ENCODE data around the gene NELL1.

NELL1 gene

GRCh38 chr11:20647976-20648565 lies 21.3 kb upstream of the NELL1 start:
- no peak overlapping the region for H3K4me3 ChIP-seq (ENCODE audit: low read length)
- TF ChIP-seq ZNF274 (IDR thresholded peaks at IDR 0.05; ENCODE audit: low read depth, low read length): no peak

- H3K4me3 ChIP-seq (ENCODE audit: low read length): no peak overlapping the region
- TF ChIP-seq ZNF274 (IDR thresholded peaks at IDR 0.05; ENCODE audit: low read depth, low read length): no peak
Measured at GRCh38 chr11:20652150-20652806, 17.1 kb upstream of the NELL1 start.

DNA sequence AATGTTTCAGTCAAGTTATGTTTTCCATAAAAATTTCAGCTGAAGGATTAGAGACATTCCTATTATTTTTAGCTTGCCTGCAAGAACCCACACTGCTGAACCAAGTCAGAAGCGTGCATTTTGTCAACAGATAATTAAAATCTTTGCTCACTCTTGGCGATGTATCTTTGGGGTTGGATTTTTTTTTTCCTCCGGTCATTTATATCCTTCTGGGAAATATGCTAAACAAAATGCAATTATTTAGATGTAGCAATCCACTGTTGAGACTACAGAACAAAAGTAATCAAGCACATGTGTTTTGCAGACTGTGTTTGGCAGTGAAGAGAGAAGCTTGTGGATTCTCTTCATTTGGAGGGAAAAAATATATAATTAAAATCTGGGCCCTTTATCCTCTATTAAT lies 15.3 kb upstream of the NELL1 start:
- H3K4me3 ChIP-seq (ENCODE audit: low read length): no peak overlapping the region
- TF ChIP-seq ZNF274 (IDR thresholded peaks at IDR 0.05; ENCODE audit: low read depth, low read length): no peak

- no peak overlapping the region for H3K4me3 ChIP-seq (ENCODE audit: low read length)
- TF ChIP-seq ZNF274 (IDR thresholded peaks at IDR 0.05; ENCODE audit: low read depth, low read length): no peak
Measured at GRCh38 chr11:20656901-20657300, 12.5 kb upstream of the NELL1 start.

- no peak overlapping the region for H3K4me3 ChIP-seq (ENCODE audit: low read length)
- TF ChIP-seq ZNF274 (IDR thresholded peaks at IDR 0.05; ENCODE audit: low read depth, low read length): no peak
Measured at GRCh38 chr11:20658135-20658534, 11.3 kb upstream of the NELL1 start.

DNA sequence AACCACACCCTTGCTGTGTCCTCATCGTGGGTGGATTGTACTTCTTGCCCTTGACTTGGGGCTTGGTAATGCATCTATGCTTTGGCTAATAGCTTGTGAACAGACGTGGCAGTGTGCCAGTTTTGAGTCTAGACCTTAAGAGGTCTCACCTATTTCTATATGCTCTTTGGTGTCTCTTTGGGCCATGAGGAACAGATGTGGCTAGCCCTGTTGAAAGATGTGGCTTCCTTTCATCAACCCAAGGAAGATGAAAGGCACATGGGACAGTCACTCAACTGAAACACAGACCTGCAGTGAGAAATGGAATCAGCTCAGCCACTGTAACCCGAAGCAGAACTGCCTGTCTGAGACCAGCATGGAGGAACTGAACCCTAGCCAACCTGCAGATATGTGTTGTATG lies 7.9 kb upstream of the NELL1 start:
- H3K4me3 ChIP-seq (ENCODE audit: low read length): no peak overlapping the region
- no peak for TF ChIP-seq ZNF274 (IDR thresholded peaks at IDR 0.05; ENCODE audit: low read depth, low read length)

- no peak for TF ChIP-seq ZNF274 (IDR thresholded peaks at IDR 0.05; ENCODE audit: low read depth, low read length)
- no peak overlapping the region for H3K4me3 ChIP-seq (ENCODE audit: low read length)
Measured at GRCh38 chr11:20661850-20662249, 7.5 kb upstream of the NELL1 start.

GRCh38 chr11:20668131-20668809 lies 1.1 kb upstream of the NELL1 start:
- no peak overlapping the region for H3K4me3 ChIP-seq (ENCODE audit: low read length)
- no peak for TF ChIP-seq ZNF274 (IDR thresholded peaks at IDR 0.05; ENCODE audit: low read depth, low read length)

GRCh38 chr11:20669820-20670684 lies 666 bp downstream of the NELL1 start:
- H3K4me3 ChIP-seq (ENCODE audit: low read length): no peak overlapping the region
- no peak for TF ChIP-seq ZNF274 (IDR thresholded peaks at IDR 0.05; ENCODE audit: low read depth, low read length)

DNA sequence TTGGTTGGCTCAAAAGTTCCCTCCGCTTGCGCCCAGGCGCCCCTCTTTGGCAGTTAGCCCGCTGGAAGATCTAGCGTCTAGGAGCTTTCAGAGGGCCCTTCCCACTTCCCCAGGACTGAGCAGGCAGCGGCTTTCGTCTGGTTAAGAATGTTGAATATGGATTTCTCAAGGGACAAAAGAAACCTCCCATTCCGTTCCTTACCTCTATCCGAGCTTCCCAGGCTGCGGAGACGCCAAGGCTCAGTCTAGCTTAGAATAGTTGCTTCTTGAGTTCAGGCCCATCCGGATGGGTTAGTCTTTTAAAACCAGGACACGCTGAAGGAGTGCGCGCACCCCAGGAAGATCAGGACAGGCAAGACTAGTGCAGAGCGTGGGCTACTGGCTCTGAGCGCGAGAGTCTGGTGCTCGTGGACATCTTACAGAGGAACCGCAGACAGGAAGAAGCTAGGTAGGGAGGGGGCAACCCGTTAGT lies 1.6 kb downstream of the NELL1 start:
- no peak for TF ChIP-seq ZNF274 (IDR thresholded peaks at IDR 0.05; ENCODE audit: low read depth, low read length)
- no peak overlapping the region for H3K4me3 ChIP-seq (ENCODE audit: low read length)

GRCh38 chr11:20671856-20672546 lies 2.6 kb downstream of the NELL1 start:
- no peak for TF ChIP-seq ZNF274 (IDR thresholded peaks at IDR 0.05; ENCODE audit: low read depth, low read length)
- H3K4me3 ChIP-seq (ENCODE audit: low read length): no peak overlapping the region

GRCh38 chr11:20672575-20672974 lies 3.2 kb downstream of the NELL1 start:
- no peak for TF ChIP-seq ZNF274 (IDR thresholded peaks at IDR 0.05; ENCODE audit: low read depth, low read length)
- H3K4me3 ChIP-seq (ENCODE audit: low read length): no peak overlapping the region

DNA sequence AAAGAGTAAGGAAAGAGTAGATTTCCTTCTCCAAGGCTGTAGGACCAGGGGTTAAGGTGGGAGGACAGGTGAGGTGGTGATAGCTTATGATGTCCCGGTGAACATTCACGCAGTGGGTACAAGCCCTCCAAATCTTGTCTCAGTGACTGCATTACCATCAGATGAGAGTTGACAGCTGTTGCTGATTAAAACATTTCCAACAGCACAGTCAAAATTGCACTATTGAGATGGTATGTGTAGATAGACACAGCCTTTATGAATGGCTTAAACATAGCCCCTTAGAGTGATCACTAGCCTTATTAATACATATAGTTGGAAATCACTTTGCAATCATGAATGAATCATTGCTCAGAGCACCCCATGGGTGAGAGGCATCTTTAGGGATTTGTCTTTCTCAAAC lies 7.3 kb downstream of the NELL1 start:
- TF ChIP-seq ZNF274 (IDR thresholded peaks at IDR 0.05; ENCODE audit: low read depth, low read length): no peak
- H3K4me3 ChIP-seq (ENCODE audit: low read length): no peak overlapping the region

DNA sequence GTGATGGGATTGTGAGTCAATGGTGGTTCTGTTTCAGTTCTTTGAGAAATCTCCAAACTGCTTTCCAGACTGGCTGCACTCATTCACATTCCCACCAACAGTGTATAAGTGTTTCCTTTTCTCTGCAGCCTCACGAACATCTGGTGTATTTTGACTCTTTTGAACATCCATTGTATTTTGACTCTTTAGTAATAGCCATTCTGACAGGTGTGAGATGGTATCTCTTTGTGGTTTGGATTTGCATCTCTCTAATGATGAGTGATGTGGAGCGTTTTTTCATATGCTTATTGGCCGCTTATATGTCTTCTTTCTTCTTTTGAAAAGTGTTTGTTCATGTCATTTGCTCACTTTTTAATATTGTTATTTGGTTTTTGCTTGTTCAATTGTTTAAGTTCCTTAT lies 19.4 kb downstream of the NELL1 start:
- no peak for TF ChIP-seq ZNF274 (IDR thresholded peaks at IDR 0.05; ENCODE audit: low read depth, low read length)
- H3K4me3 ChIP-seq (ENCODE audit: low read length): no peak overlapping the region
